HCT116 (cell line): Measurements from ENCODE around the gene TTC32.

Source experiments
- EGR1 ChIP-seq: IDR thresholded peaks from 2 replicates; pipeline ENCODE4 v1.6.1; 2012; ENCODE audit warnings: low read depth
- EZH2 ChIP-seq: fragments of 200-600 bp; sonication (generic); IDR thresholded peaks from 2 replicates; pipeline ENCODE4 v1.6.1; 2017; ENCODE audit warnings: antibody characterized with exemption, mixed run types
- EZH2phosphoT487 ChIP-seq: fragments of 200-600 bp; IDR thresholded peaks from 2 replicates; pipeline ENCODE4 v1.6.1; 2018; ENCODE audit warnings: antibody characterized with exemption, borderline replicate concordance
- POLR2A ChIP-seq: IDR thresholded peaks from 2 replicates; pipeline ENCODE4 v1.7.0; 2011; ENCODE audit warnings: borderline replicate concordance; ENCODE audit not compliant: insufficient read depth, insufficient read length; ENCODE audit errors: extremely low read depth
- POLR2AphosphoS5 ChIP-seq: IDR thresholded peaks from 2 replicates; pipeline ENCODE4 v1.6.1; 2011; ENCODE audit warnings: mild to moderate bottlenecking, low read depth, low read length, moderate library complexity
- TCF7L2 ChIP-seq: IDR thresholded peaks from 2 replicates; pipeline ENCODE4 v1.7.0; 2011; ENCODE audit warnings: borderline replicate concordance, inconsistent platforms; ENCODE audit not compliant: insufficient read depth, insufficient read length; ENCODE audit errors: extremely low read depth
- ZNF274 ChIP-seq: fragments of 200-500 bp; sonication (Bioruptor generic); IDR thresholded peaks from 2 replicates; pipeline ENCODE4 v1.6.1; 2014; ENCODE audit warnings: mild to moderate bottlenecking, low read depth, low read length, inconsistent platforms
- TF ChIP-seq, protein P1 (sequence below), 3 experiments: fragments of 200-600 bp in 1 of 3; sonication (generic) in 1 of 3; IDR thresholded peaks in 2 of 3; conservative IDR thresholded peaks in 1 of 3; 2 replicates each; pipeline ENCODE4 v1.5.1; 2012 to 2017; ENCODE audit warnings: low read depth in 2 of 3, low read length in 2 of 3, antibody characterized with exemption in 1 of 3, borderline replicate concordance in 1 of 3, control low read depth in 1 of 3, mild to moderate bottlenecking in 1 of 3, mixed read lengths in 1 of 3, mixed run types in 1 of 3, moderate library complexity in 1 of 3; ENCODE audit not compliant: insufficient read depth in 1 of 3

DNA sequence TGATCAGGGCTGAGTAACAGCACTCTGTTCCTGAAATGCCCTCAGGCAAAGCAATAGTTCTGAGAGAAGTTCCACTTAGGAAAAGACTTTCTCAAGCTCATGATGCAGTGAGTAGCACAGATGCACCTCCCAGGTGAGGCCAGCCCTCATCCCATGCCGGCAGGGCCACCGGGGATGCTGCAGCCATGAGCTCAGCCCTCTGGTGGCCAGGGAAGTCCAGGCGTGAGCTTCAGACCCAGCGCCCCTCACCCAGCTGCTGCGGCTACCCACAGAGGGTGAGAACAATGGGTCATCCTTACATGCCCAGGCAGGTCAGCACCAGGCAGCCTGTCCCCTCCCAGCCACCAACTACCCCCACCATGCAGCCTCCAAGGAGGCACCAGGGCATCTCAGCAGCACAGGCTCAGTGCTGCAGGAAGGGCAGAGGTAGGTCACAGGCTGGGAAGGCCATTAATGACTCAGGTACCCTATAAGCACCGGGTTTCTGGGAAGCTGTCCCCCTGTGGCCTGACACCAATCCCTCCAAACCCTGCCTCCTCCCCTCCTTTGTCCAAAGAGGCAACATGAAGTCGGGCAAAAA, 50.6 kb downstream of the TTC32 start:
- TF ChIP-seq EGR1 = no peak
- TF ChIP-seq, protein P1, sequence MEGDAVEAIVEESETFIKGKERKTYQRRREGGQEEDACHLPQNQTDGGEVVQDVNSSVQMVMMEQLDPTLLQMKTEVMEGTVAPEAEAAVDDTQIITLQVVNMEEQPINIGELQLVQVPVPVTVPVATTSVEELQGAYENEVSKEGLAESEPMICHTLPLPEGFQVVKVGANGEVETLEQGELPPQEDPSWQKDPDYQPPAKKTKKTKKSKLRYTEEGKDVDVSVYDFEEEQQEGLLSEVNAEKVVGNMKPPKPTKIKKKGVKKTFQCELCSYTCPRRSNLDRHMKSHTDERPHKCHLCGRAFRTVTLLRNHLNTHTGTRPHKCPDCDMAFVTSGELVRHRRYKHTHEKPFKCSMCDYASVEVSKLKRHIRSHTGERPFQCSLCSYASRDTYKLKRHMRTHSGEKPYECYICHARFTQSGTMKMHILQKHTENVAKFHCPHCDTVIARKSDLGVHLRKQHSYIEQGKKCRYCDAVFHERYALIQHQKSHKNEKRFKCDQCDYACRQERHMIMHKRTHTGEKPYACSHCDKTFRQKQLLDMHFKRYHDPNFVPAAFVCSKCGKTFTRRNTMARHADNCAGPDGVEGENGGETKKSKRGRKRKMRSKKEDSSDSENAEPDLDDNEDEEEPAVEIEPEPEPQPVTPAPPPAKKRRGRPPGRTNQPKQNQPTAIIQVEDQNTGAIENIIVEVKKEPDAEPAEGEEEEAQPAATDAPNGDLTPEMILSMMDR (IDR thresholded peaks at IDR 0.05 in 2 of 3, conservative IDR thresholded peaks at IDR 0.05 in 1 of 3; ENCODE audit: borderline replicate concordance in 1 of 3, insufficient read depth in 1 of 3, low read depth in 2 of 3, low read length in 2 of 3) = peak; percentile 19 to 51 (median 48); a peak in 5 of 6 replicates
- no peak for TF ChIP-seq TCF7L2
- TF ChIP-seq POLR2AphosphoS5 = no peak
- no peak for TF ChIP-seq EZH2
- TF ChIP-seq EZH2phosphoT487 = no peak
- TF ChIP-seq ZNF274 = no peak
- no peak for TF ChIP-seq POLR2A
